ENCODE data around the gene NOXO1. TPM values are rescaled to one million over a fixed set of nuclear protein-coding genes. Genes with fewer than 3 reads are reported as not detected.

Gene NOXO1
- total RNA-seq, 1 experiment from 2014 or later, result 1.7 TPM

DNA sequence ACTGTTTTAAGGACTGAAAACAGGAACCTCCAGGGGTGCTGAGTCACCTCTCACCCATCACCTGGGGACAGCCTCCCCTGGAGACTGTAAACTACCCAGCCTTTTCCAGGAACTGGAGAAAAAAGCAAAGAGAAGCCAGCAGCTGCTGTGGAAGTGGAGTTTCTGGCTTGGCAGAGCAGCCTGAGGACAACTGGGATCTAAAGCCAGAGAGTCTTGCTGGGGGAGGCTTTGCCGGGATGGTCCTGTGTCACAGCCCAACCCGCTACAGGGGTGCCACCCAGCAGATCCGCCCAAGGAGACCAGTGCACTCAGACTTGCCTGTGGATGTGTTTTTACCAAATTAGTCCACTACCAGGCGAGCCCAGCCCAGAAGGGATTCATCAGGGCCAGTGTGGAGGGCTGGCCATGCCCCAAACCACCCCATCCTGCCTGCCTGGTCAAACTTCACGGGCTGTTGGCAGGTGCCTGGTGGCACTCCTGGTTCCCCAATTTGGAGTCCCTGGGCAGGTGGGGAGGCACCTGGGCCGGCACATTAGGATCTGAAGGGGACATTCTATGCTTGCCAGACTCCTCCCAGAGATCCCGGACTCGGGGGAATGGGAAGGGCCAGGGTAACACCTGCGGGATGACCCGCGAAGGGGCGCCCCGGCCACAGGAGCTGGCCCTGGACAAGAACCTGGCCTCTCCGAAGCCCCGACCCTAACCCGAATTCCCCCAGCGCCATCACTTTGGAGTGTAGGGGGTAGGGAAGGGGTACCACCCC lies 39.0 kb downstream of the NOXO1 start:
- Histone ChIP-seq H4K20me1 (ENCODE audit: control insufficient read depth, insufficient read depth, insufficient read length) (no peaks in the 10 kb centered on the region), H3K23me2 (ENCODE audit: insufficient read length, low read depth, low read length, poor library complexity, severe bottlenecking) (peaks cover 7% of the 10 kb centered on the region), H2BK12ac (ENCODE audit: insufficient read length, low read depth, low read length) (no peak overlapping the region), H3K18ac (ENCODE audit: insufficient read length, low read depth, low read length) (no peak overlapping the region), H3T11ph (ENCODE audit: low read length) (no peak overlapping the region), H3K56ac (ENCODE audit: insufficient read length, low read depth, low read length) (no peak overlapping the region), H2BK15ac (ENCODE audit: low read depth, low read length) (no peak overlapping the region), H3K27me3 (ENCODE audit: insufficient read depth, low read length) (no peaks in the 10 kb centered on the region), H4K91ac (ENCODE audit: insufficient read length, low read depth, low read length) (no peak overlapping the region), H3K9me3 (ENCODE audit: control insufficient read depth, low read depth, low read length) (no peaks in the 10 kb centered on the region), H2AFZ (ENCODE audit: low read length) (no peak overlapping the region), H3K4me1 (ENCODE audit: insufficient read depth, low read length) (peaks cover 4% of the 10 kb centered on the region; the same call in 1 of the 2 replicates), H4K5ac (ENCODE audit: insufficient read length, low read depth, low read length) (no peak overlapping the region), H3K23ac (ENCODE audit: insufficient read length, low read depth, low read length) (no peak overlapping the region), H2AK5ac (ENCODE audit: insufficient read length, low read length) (no peak overlapping the region), H3K14ac (ENCODE audit: insufficient read depth, low read length) (no peak overlapping the region), H2BK5ac (ENCODE audit: insufficient read length, low read length) (no peak overlapping the region), H3K4me2 (ENCODE audit: insufficient read depth, insufficient read length, low read length) (peak overlapping the region; percentile 55), H3K9ac (ENCODE audit: extremely low read depth, insufficient read length, low read length) (no peak overlapping the region), H3K27ac (ENCODE audit: insufficient read length, low read depth, low read length) (no peak overlapping the region), H3K79me1 (ENCODE audit: insufficient read depth, low read depth, low read length, poor library complexity, severe bottlenecking) (no peaks in the 10 kb centered on the region), H2BK120ac (ENCODE audit: low read depth, low read length, poor library complexity, severe bottlenecking) (no peak overlapping the region), H4K8ac (replicated peaks; ENCODE audit: insufficient read length, low read depth, low read length) (no peak overlapping the region), H3K79me2 (ENCODE audit: insufficient read depth, low read length) (no peaks in the 10 kb centered on the region), H3K4ac (ENCODE audit: low read depth, low read length) (no peak overlapping the region), H2BK20ac (ENCODE audit: low read depth, low read length, poor library complexity, severe bottlenecking) (no peak overlapping the region)
- TF ChIP-seq, protein P1, sequence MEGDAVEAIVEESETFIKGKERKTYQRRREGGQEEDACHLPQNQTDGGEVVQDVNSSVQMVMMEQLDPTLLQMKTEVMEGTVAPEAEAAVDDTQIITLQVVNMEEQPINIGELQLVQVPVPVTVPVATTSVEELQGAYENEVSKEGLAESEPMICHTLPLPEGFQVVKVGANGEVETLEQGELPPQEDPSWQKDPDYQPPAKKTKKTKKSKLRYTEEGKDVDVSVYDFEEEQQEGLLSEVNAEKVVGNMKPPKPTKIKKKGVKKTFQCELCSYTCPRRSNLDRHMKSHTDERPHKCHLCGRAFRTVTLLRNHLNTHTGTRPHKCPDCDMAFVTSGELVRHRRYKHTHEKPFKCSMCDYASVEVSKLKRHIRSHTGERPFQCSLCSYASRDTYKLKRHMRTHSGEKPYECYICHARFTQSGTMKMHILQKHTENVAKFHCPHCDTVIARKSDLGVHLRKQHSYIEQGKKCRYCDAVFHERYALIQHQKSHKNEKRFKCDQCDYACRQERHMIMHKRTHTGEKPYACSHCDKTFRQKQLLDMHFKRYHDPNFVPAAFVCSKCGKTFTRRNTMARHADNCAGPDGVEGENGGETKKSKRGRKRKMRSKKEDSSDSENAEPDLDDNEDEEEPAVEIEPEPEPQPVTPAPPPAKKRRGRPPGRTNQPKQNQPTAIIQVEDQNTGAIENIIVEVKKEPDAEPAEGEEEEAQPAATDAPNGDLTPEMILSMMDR (conservative IDR thresholded peaks at IDR 0.05), result no peak
- Mint-ChIP-seq H3K4me1 (peaks cover 15 to 23% of the 10 kb centered on the region in 2 experiments), H3K36me3 (ENCODE audit: insufficient read depth in 1 of 3, low read depth in 3 of 3) (peaks cover 10 to 22% (median 17%) of the 10 kb centered on the region in 3 experiments; a peak in 6 of 7 replicates), H3K4me3 (peak overlapping the region; percentile 88 to 93), H3K27ac (no peak overlapping the region), H3K9me3 (no peaks in the 10 kb centered on the region), H3K27me3 (ENCODE audit: low read depth) (no peaks in the 10 kb centered on the region; the same call in 1 of the 2 replicates)
- no CpG with 5 or more reads among the region's 17 CpGs for WGBS (ENCODE audit: extremely low coverage, insufficient read length, low lambda C conversion rate)
- peak; percentile 29 for DNase-seq

Data from H9 (cell line).